ENCODE data around the gene HHIP.
"Not testable (repeated sequence)": the region's sequence is repeated elsewhere in the genome, so short reads cannot be mapped to it uniquely, and the experiment has no call there.

Gene HHIP

DNA sequence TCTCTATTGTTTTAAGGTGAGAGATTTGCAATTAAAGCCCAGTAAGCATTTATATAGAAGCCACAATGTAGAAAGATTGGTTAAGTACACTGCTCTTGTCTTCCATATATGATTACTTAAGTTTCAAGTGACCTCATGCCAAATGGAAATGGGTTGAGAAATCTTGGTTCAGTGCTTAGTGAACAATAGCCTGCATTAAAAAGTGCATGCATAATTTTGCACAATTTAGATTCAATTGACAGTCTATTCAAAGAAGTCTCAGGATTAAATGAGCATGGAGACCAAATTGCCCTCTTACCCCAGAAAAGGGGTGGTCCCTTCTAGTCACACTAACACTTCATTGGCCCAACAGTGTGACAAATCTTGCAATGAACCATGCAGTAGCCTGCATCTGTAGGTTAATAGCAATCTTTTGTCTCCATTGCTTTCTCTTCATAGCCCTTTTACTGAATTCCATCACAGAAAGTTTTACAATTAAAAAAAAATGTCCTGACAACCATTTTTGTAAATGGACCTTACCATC lies 93.6 kb downstream of the HHIP start:
- TF ChIP-seq, protein P1, sequence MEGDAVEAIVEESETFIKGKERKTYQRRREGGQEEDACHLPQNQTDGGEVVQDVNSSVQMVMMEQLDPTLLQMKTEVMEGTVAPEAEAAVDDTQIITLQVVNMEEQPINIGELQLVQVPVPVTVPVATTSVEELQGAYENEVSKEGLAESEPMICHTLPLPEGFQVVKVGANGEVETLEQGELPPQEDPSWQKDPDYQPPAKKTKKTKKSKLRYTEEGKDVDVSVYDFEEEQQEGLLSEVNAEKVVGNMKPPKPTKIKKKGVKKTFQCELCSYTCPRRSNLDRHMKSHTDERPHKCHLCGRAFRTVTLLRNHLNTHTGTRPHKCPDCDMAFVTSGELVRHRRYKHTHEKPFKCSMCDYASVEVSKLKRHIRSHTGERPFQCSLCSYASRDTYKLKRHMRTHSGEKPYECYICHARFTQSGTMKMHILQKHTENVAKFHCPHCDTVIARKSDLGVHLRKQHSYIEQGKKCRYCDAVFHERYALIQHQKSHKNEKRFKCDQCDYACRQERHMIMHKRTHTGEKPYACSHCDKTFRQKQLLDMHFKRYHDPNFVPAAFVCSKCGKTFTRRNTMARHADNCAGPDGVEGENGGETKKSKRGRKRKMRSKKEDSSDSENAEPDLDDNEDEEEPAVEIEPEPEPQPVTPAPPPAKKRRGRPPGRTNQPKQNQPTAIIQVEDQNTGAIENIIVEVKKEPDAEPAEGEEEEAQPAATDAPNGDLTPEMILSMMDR (conservative IDR thresholded peaks at IDR 0.05; ENCODE audit: low read depth, low read length), result no peak

DNA sequence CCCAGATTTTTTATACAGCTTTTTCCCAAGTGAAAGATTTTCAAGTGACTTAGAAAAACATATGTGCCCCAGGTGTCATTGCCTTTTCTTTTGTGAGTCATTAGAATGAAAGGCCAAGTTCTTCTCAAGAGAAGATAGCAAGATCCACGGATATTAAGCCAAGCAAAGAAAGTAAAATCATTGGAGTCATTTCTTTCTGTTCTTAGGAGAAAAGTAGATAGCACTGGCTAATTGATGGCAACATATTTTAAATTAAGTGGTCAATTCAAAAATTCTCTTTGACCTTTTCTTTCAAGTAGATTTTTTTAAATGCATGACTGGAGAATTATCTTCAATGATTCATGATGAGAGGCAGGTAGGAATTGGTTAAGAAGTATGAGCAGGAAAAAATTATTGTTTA lies 94.4 kb downstream of the HHIP start:
- peak; percentile 18 for DNase-seq (ENCODE audit: low read depth)
- TF ChIP-seq, protein P1 (conservative IDR thresholded peaks at IDR 0.05; ENCODE audit: low read depth, low read length), result no peak
- H3K4me3 ChIP-seq (ENCODE audit: low read depth, low read length), result no peak overlapping the region

More for the DNA sequence above, 93.6 kb downstream of the HHIP start:
- no peak overlapping the region for H3K4me3 ChIP-seq (ENCODE audit: low read depth, low read length)
- DNase-seq (ENCODE audit: low read depth), result no peak

DNA sequence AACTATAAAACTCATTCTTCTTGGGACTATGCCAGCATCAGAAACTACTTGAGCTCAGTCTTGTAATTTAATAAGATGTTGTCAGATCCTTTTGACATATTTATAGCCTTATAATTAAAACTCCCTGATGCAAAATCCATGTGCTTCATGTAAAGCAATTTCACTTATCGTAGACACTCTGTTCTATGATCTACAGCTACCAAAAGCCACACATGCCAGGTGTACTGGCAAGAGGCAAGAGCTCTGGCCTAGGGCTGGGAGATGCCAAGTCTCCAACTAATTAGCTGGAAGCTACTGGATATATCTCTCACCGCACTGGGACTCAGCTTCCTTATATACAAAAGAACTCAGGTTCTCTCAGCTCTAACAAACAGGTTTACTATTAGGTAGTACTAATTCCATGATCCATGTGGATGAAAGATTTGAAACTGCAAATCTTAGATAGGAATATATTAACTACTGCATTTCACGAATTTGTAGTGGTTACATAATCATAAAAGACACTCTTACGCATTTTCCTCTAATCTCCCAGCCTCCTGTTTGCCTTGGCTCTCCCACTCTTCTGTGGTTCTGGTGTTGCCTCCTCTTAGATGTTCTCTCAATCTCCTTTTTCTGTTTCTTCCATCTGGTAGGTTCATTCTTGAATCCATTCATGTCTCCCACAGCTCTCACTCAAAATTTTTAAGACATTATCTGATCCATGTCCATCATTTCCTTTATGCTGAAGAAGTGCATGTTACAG lies 103.0 kb downstream of the HHIP start:
- TF ChIP-seq, protein P1 (conservative IDR thresholded peaks at IDR 0.05; ENCODE audit: low read depth, low read length), result no peak
- DNase-seq (ENCODE audit: low read depth), result peak; percentile 5
- H3K4me3 ChIP-seq (ENCODE audit: low read depth, low read length), result no peak overlapping the region

DNA sequence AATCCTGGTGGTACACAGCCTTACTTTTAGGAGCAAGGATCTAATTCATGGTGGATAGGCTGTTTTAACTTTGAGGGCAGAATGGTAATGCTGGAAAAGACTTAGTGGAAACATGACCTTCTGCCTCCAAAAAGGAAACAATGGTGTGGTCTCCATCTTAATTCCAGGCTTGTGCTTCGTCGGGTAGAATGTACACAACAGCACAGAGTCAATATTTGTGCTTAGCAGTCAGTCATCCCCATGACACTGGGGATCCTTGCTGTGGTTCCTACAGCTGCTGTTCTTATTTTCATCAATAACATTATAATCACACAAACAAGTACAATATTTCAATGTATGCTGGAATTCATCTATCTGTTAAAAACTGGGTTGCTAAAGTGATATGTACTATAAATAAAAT lies 104.4 kb downstream of the HHIP start:
- DNase-seq (ENCODE audit: low read depth), result no peak
- TF ChIP-seq, protein P1 (conservative IDR thresholded peaks at IDR 0.05; ENCODE audit: low read depth, low read length), result no peak
- H3K4me3 ChIP-seq (ENCODE audit: low read depth, low read length), result no peak overlapping the region

DNA sequence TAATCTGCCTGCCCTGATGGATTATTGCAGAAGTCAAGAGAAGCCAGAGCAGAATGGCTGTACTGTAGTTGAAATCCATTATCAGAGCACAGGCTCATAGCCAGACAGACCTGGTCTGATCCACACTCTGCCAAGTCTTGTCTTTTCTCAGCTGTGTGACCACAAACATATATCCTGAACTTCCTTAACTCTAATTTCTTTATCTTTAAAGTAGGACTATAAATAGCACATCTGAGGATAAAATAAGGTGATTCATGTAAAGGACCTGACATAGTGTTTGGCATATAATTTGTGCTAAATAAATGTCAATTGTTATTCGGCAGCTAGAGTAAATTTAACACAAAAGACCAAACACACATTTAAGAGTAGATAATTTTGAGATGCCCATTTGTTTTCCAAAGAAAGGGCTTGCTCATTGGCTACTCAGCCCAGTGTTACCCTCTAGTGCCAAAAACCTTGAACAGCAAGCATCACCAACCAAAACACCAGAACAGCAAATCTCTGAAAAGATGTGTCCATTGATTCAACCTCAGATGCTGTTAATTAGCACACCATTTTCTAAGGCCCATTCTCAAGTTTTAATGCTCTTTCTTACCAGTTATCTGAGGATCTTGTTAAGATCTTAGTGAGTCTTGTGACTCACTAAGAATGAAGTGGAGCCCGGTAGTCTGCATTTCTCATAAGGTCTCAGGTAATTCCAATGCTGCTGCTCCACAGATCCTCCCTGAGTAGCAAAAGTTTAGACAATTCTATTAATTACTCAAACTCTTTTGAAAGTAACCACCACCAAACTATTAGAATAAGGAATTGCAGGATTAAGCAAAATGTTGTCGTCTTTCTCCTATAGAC lies 108.8 kb downstream of the HHIP start:
- DNase-seq (ENCODE audit: low read depth), result peak; percentile 73
- H3K4me3 ChIP-seq (ENCODE audit: low read depth, low read length), result no peak overlapping the region
- TF ChIP-seq, protein P1 (conservative IDR thresholded peaks at IDR 0.05; ENCODE audit: low read depth, low read length), result peak; percentile 80

DNA sequence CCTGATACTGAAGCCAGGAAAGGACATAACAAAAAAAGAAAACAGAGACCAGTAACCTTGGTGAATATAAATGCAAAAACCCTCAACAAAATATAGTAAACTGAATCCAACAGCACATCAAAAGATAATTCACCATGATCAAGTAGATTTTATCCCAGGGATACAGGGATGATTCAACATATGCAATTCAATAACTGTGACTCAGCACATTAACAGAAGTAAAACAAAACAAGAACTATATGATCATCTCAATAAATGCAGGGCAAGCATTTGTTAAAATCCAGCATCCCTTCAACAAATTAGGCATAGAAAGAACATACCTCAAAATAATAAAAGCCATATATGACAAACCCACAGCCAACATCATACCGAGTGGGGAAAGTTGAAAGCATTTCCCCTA lies 112.0 kb downstream of the HHIP start:
- DNase-seq (ENCODE audit: low read depth), result no peak
- H3K4me3 ChIP-seq (ENCODE audit: low read depth, low read length), result no peak overlapping the region
- TF ChIP-seq, protein P1 (conservative IDR thresholded peaks at IDR 0.05; ENCODE audit: low read depth, low read length), result no peak

DNA sequence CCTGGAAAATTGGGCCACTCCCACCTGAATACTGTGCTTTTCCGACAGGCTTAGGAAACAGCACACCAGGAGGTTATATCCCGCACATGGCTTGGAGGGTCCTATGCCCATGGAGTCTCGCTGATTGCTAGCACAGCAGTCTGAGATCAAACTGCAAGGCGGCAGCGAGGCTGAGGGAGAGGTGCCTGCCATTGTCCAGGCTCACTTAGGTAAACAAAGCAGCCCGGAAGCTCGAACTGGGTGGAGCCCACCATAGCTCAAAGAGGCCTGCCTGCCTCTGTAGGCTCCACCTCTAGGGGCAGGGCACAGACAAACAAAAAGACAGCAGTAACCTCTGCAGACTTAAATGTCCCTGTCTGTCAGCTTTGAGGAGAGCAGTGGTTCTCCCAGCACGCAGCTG lies 122.9 kb downstream of the HHIP start:
- not testable (repeated sequence) for DNase-seq (ENCODE audit: low read depth); H3K4me3 ChIP-seq (ENCODE audit: low read depth, low read length)

All from choroid plexus epithelial cell (primary cell).